Camera-type eye (tissue), 1 donor: ENCODE measurements around the gene SCRT2. TPM values are rescaled to one million over a fixed set of nuclear protein-coding genes. Genes with fewer than 3 reads are reported as not detected.

Source experiments
- total RNA-seq: library from RNA; depleted of rRNA; stranded (reverse); fragments of >200 nt; gene quantifications from one replicate; pipeline ENCODE4 v1.2.3, GENCODE V29; 2014

SCRT2 gene
- total RNA-seq = 4.3 TPM

DNA sequence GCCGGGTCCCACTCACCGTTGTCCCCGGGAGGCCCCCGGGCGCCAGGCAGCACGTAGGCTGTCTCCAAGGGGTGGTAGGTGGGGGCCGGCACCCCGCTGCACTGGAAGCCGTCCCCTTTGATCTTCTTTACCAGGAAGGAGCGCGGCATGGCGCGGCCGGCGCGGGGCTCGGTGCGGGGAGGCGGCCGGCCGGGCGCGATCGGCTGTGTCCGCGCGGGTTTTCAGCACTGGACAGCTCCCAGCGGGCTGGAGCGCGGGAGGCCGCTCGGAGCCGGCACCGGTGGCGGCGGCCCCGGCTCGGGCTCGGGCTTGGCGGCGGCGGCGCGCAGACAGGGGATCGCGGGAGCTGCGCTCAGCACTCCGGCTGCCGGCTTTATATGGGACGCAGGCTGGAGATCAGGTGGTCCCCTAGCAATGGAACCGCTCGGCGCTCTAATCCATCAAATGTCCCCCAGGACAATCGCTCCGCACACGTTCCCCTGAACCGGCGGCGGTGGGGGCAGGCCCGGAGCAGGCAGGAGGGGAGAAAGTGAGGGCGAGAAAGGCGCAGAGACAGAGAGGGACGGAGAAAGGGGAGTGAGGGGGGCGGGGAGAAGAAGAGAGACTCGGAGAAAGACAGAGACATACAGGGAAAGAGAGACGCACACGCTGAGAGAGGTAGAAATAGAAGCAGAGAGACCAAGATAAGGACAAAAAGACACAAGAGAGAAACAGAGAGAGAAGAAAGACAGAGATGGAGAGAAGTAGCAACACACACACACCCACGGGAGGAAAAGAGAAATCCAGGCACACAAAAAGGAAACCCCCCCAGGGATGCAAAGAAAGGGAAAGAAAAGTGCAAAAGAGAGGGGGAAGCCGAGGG is at the start of gene SCRT2:
TSS of gene SCRT2 (minus strand) at position 350 of the 862 bp plus-strand sequence. CDS start at position 149, 201 bp downstream.

DNA sequence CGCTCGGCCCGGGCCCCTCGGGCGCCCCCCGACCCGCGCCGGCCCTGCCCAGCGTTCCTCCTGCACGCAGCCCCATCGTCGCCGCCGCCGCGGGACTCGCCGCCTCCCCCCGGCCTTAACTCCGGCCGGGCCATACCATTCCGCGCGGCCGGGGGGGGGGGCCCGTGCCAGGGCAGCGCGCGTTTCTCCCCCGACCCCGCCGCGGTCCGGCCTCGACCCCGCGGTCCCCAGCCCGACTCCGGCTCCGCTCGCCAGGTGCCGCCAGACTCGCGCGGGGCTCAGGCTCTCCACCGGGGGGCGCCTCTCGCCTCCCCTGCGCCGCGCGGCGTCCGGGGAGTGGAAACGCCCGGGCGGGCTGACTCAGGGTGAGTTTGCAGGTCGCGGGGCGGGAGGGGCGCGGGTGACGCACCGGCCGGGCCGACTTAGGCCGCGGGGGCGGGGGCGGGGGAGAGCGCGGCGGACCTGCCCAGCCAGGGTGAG is 22.5 kb downstream of the SCRT2 start, which contains the start of gene SRXN1:
TSS of gene SRXN1 (minus strand) at position 91 of the 480 bp plus-strand sequence. CDS start at position 76, 15 bp downstream.

Other genes with a start within 250 kb of the SCRT2 start
- 41.8 TPM for gene TBC1D20, start 213.3 kb downstream of the SCRT2 start, total RNA-seq
- 201 TPM for gene CSNK2A1, start 132.0 kb downstream of the SCRT2 start, total RNA-seq
- gene TCF15, start 65.5 kb downstream of the SCRT2 start, total RNA-seq = 0.44 TPM
- gene SRXN1, start 22.6 kb downstream of the SCRT2 start, total RNA-seq = 17.9 TPM
- gene SLC52A3, start 92.7 kb upstream of the SCRT2 start, total RNA-seq = 0.93 TPM
- gene FAM110A, start 157.9 kb upstream of the SCRT2 start, total RNA-seq = 9.7 TPM
- 0.60 TPM for gene ANGPT4, start 240.5 kb upstream of the SCRT2 start, total RNA-seq